ENCODE measurements around the gene CBLN1.
"Not testable (repeated sequence)": the region's sequence is repeated elsewhere in the genome, so short reads cannot be mapped to it uniquely, and the experiment has no call there.

CBLN1 gene

GRCh38 chr16:49277386-49277742 lies 4.3 kb downstream of the CBLN1 start:
- no peak for DNase-seq

- DNase-seq, result no peak
Observed at GRCh38 chr16:49276646-49277385, 4.8 kb downstream of the CBLN1 start.

GRCh38 chr16:49275870-49276269 lies 5.8 kb downstream of the CBLN1 start:
- DNase-seq, result no peak

GRCh38 chr16:49275050-49275730 lies 6.4 kb downstream of the CBLN1 start:
- no peak for DNase-seq

GRCh38 chr16:49274591-49274990 lies 7.0 kb downstream of the CBLN1 start:
- DNase-seq, result no peak

GRCh38 chr16:49273771-49274170 lies 7.9 kb downstream of the CBLN1 start:
- no peak for DNase-seq

- DNase-seq, result no peak
Observed at GRCh38 chr16:49271363-49271762, 10.3 kb downstream of the CBLN1 start.

GRCh38 chr16:49269201-49269600 lies 12.4 kb downstream of the CBLN1 start:
- no peak for DNase-seq

GRCh38 chr16:49268667-49269066 lies 13.0 kb downstream of the CBLN1 start:
- no peak for DNase-seq

- no peak for DNase-seq
Observed at GRCh38 chr16:49262501-49262900, 19.1 kb downstream of the CBLN1 start.

GRCh38 chr16:49261930-49262329 lies 19.7 kb downstream of the CBLN1 start:
- no peak for DNase-seq

GRCh38 chr16:49260956-49261530 lies 20.6 kb downstream of the CBLN1 start:
- DNase-seq, result no peak

- no peak for DNase-seq
Observed at GRCh38 chr16:49260253-49260652, 21.4 kb downstream of the CBLN1 start.

- DNase-seq, result no peak
Observed at GRCh38 chr16:49259330-49259729, 22.3 kb downstream of the CBLN1 start.

GRCh38 chr16:49250689-49251088 lies 30.9 kb downstream of the CBLN1 start:
- no peak for DNase-seq

- no peak for DNase-seq
Observed at GRCh38 chr16:49248227-49248626, 33.4 kb downstream of the CBLN1 start.

GRCh38 chr16:49236216-49236615 lies 45.4 kb downstream of the CBLN1 start:
- DNase-seq, result no peak

- DNase-seq, result not testable (repeated sequence)
Observed at GRCh38 chr16:49228335-49228734, 53.3 kb downstream of the CBLN1 start.

Data from stimulated activated CD4-positive, alpha-beta T cell treated with anti-CD3 and anti-CD28 coated beads, Interleukin-12 subunit alpha, Interleukin-12 subunit beta, amount 100 ng/mL, for 4 hours (primary cell).